Measurements from ENCODE around the gene ZCCHC14. TPM values are rescaled to one million over a fixed set of nuclear protein-coding genes. Genes with fewer than 3 reads are reported as not detected.
A peak's percentile ranks its signal among the peaks of the same experiment; 100 is the strongest.

ZCCHC14 gene
- total and polyA plus RNA-seq, 2 of the 8 experiments (the other 6 are each of a cell fraction or from before 2014, with no cell fraction given), result 8.2 to 28.2 TPM

- no peak overlapping the region for H3K18ac ChIP-seq (ENCODE audit: extremely low read depth, low read length)
- H3K56ac ChIP-seq (replicated peaks; ENCODE audit: insufficient read length, low read depth, low read length), result no peak overlapping the region
- H2AFZ ChIP-seq (ENCODE audit: low read length), result no peak overlapping the region
- FAIRE-seq (no peak), DNase-seq (ENCODE audit: low read depth in 1 of 2, low spot score in 2 of 2) (no peak)
- no peaks in the 10 kb centered on the region for H3K79me2 ChIP-seq (ENCODE audit: control insufficient read depth in 1 of 2, insufficient read depth in 2 of 2, low read length in 2 of 2)
- no peak overlapping the region for H4K91ac ChIP-seq (replicated peaks; ENCODE audit: insufficient read length, low read length)
- H3K27me3 ChIP-seq (replicated peaks in 1 of 4; ENCODE audit: control insufficient read depth in 3 of 4, extremely low read depth in 1 of 4, insufficient read depth in 3 of 4, low read length in 3 of 4), result no peaks in the 10 kb centered on the region
- no peak overlapping the region for H2BK120ac ChIP-seq (replicated peaks; ENCODE audit: low read depth, low read length)
- CTCF ChIA-PET (ENCODE audit: partially characterized antibody), result interaction anchor here (0.9 to 1.7 kb wide), 3 partner anchors 15 to 101 kb away, joined by 3 to 5 read pairs (median 3); no protein-coding TSS in a partner anchor
- no peaks in the 10 kb centered on the region for H3K23me2 ChIP-seq (ENCODE audit: low read depth, low read length)
- TF ChIP-seq KDM4A (IDR thresholded peaks at IDR 0.05; ENCODE audit: low read depth, low read length, severe bottlenecking) (no peak), CHD2 (IDR thresholded peaks at IDR 0.05; ENCODE audit: low read length) (no peak), FOSL1 (IDR thresholded peaks at IDR 0.05; ENCODE audit: insufficient read depth, low read depth, low read length) (no peak), TEAD4 (IDR thresholded peaks at IDR 0.05; ENCODE audit: low read depth, low read length) (no peak), TCF12 (IDR thresholded peaks at IDR 0.05; ENCODE audit: low read depth, low read length) (no peak)
- H4K20me1 ChIP-seq (replicated peaks in 1 of 2; ENCODE audit: control insufficient read depth in 1 of 2, insufficient read depth in 2 of 2, low read length in 2 of 2), result no peaks in the 10 kb centered on the region
- H3K4me2 ChIP-seq (ENCODE audit: insufficient read depth in 1 of 2, low read depth in 2 of 2, low read length in 2 of 2), result no peak overlapping the region
- peak overlapping the region; percentile 77; the same call in 1 of the 2 replicates for H2AK5ac ChIP-seq (ENCODE audit: low read depth, low read length)
- no peaks in the 10 kb centered on the region for H3K36me3 ChIP-seq (ENCODE audit: control insufficient read depth in 2 of 4, insufficient read depth in 4 of 4, low read length in 3 of 4)
- H2BK20ac ChIP-seq (ENCODE audit: low read length), result no peak overlapping the region
- no peak overlapping the region for H3K27ac ChIP-seq (ENCODE audit: low read depth, low read length)
- no peak overlapping the region for H4K8ac ChIP-seq (ENCODE audit: extremely low read depth, insufficient read depth, low read length)
- no peak overlapping the region for H4K5ac ChIP-seq (ENCODE audit: insufficient read length, low read depth, low read length)
- 61% methylated on average over 3 of the region's 3 CpGs; no CpG with 5 or more reads in 1 of the 2 experiments for WGBS, 2 experiments (ENCODE audit: extremely low coverage in 1 of 2, insufficient coverage in 1 of 2, insufficient read length in 1 of 2, insufficient replicate concordance in 2 of 2, low coverage in 1 of 2, low lambda C conversion rate in 2 of 2, missing lambda C conversion rate in 1 of 2)
- H3K4me1 ChIP-seq (replicated peaks in 1 of 4; ENCODE audit: control insufficient read depth in 3 of 4, insufficient read depth in 4 of 4, low read length in 3 of 4), result peaks cover 0 to 5% (median 2%) of the 10 kb centered on the region in 4 experiments; a peak in 4 of 7 replicates
- H2BK5ac ChIP-seq (ENCODE audit: low read depth, low read length), result no peak overlapping the region
- no peak overlapping the region for H3K4ac ChIP-seq (replicated peaks; ENCODE audit: insufficient read length, low read depth, low read length)
- H2BK12ac ChIP-seq (ENCODE audit: low read depth, low read length), result no peak overlapping the region
- no peak overlapping the region for H3K23ac ChIP-seq (ENCODE audit: insufficient read length)
- H3K9ac ChIP-seq (replicated peaks in 1 of 4; ENCODE audit: extremely low read depth in 1 of 4, low read depth in 3 of 4, low read length in 3 of 4), result no peak overlapping the region
- H2BK15ac ChIP-seq (ENCODE audit: low read length), result no peak overlapping the region
- H3K79me1 ChIP-seq (ENCODE audit: low read depth, low read length), result no peaks in the 10 kb centered on the region
- no peak overlapping the region for H3K14ac ChIP-seq (ENCODE audit: insufficient read length)
- no peak overlapping the region for H3K4me3 ChIP-seq (ENCODE audit: extremely low read depth in 1 of 4, insufficient read depth in 2 of 4, low read depth in 3 of 4, low read length in 4 of 4)
- H3K9me3 ChIP-seq (ENCODE audit: insufficient read depth in 2 of 2, low read depth in 1 of 2, low read length in 1 of 2), result peaks cover 14 to 16% of the 10 kb centered on the region in 2 experiments
- POLR2A ChIA-PET (ENCODE audit: partially characterized antibody), result no interaction called here
These were observed 42.6 kb upstream of the ZCCHC14 start for GRCh38 chr16:87535457-87535854.
